ENCODE data around the gene KCNMA1. TPM values are rescaled to one million over a fixed set of nuclear protein-coding genes. Genes with fewer than 3 reads are reported as not detected.

KCNMA1 gene
- total RNA-seq, 4 donors from 2014 or later: 146 to 300 (median 265) TPM

- Histone ChIP-seq H3K27ac (replicated peaks in 1 of 4) (peak overlapping the region in 3 of 4 donors; percentile 60 to 68 (median 60)), H3K4me1 (peaks cover 0 to 67% (median 41%) of the 10 kb centered on the region in 4 donors), H3K4me3 (no peak overlapping the region), H3K9me3 (no peaks in the 10 kb centered on the region), H3K36me3 (no peaks in the 10 kb centered on the region), H3K27me3 (no peaks in the 10 kb centered on the region)
- TF ChIP-seq POLR2AphosphoS5 (IDR thresholded peaks at IDR 0.05) (no peak), CTCF (IDR thresholded peaks at IDR 0.05) (no peak), POLR2A (IDR thresholded peaks at IDR 0.05; ENCODE audit: low read depth) (no peak), EP300 (IDR thresholded peaks at IDR 0.05) (no peak)
- intact Hi-C loops (cut with DNase I): no loop called here
- 15% methylated on average over 2 of the region's 2 CpGs for WGBS
- DNase-seq (ENCODE audit: extremely low spot score): no peak
These were observed 328.1 kb downstream of the KCNMA1 start for GRCh38 chr10:77309509-77309908.

GRCh38 chr10:77309092-77309491 is 328.5 kb downstream of the KCNMA1 start:
- no peak overlapping the region for H3K4me3 ChIP-seq
- H3K4me1 ChIP-seq: peaks cover 0 to 67% (median 41%) of the 10 kb centered on the region in 4 donors
- H3K27me3 ChIP-seq: no peaks in the 10 kb centered on the region
- H3K36me3 ChIP-seq: no peaks in the 10 kb centered on the region
- no peak for DNase-seq (ENCODE audit: extremely low spot score)
- H3K27ac ChIP-seq (replicated peaks in 1 of 4): peak overlapping the region in 2 of 4 donors; percentile 60 to 68
- no peak for TF ChIP-seq EP300 (IDR thresholded peaks at IDR 0.05)
- TF ChIP-seq POLR2AphosphoS5 (IDR thresholded peaks at IDR 0.05): peak; percentile 22 to 27
- 43% methylated on average over 6 of the region's 6 CpGs for WGBS
- intact Hi-C loops (cut with DNase I): no loop called here
- no peaks in the 10 kb centered on the region for H3K9me3 ChIP-seq

GRCh38 chr10:77308084-77308732 is 329.4 kb downstream of the KCNMA1 start:
- Histone ChIP-seq H3K9me3 (no peaks in the 10 kb centered on the region), H3K27ac (replicated peaks in 1 of 4) (no peak overlapping the region), H3K4me1 (peaks cover 0 to 67% (median 39%) of the 10 kb centered on the region in 4 donors), H3K27me3 (no peaks in the 10 kb centered on the region), H3K36me3 (no peaks in the 10 kb centered on the region), H3K4me3 (no peak overlapping the region)
- intact Hi-C loops (cut with DNase I): no loop called here
- TF ChIP-seq POLR2AphosphoS5 (IDR thresholded peaks at IDR 0.05) (peak in 1 of 2 donors; percentile 42), EP300 (IDR thresholded peaks at IDR 0.05) (no peak)
- WGBS: 76% methylated on average over 3 of the region's 3 CpGs
- DNase-seq (ENCODE audit: extremely low spot score): no peak

- Histone ChIP-seq H3K36me3 (no peaks in the 10 kb centered on the region), H3K4me3 (no peak overlapping the region), H3K27me3 (no peaks in the 10 kb centered on the region), H3K4me1 (peaks cover 0 to 76% (median 40%) of the 10 kb centered on the region in 4 donors), H3K9me3 (no peaks in the 10 kb centered on the region), H3K27ac (replicated peaks in 1 of 4) (no peak overlapping the region)
- no peak for DNase-seq (ENCODE audit: extremely low spot score)
- 96% methylated on average over 4 of the region's 4 CpGs for WGBS
- intact Hi-C loops (cut with DNase I): no loop called here
- TF ChIP-seq POLR2AphosphoS5 (IDR thresholded peaks at IDR 0.05): no peak
- TF ChIP-seq POLR2A (IDR thresholded peaks at IDR 0.05; ENCODE audit: low read depth): no peak
- TF ChIP-seq EP300 (IDR thresholded peaks at IDR 0.05): no peak
- no peak for TF ChIP-seq CTCF (IDR thresholded peaks at IDR 0.05)
These were observed 330.9 kb downstream of the KCNMA1 start for GRCh38 chr10:77306666-77307065.

- no peak for DNase-seq (ENCODE audit: extremely low spot score)
- intact Hi-C loops (cut with DNase I): no loop called here
These were observed 331.7 kb downstream of the KCNMA1 start for GRCh38 chr10:77305650-77306632.

More at GRCh38 chr10:77305650-77306632, 331.7 kb downstream of the KCNMA1 start:
- no peak overlapping the region for H3K27ac ChIP-seq (replicated peaks in 1 of 4)
- no peak overlapping the region for H3K4me3 ChIP-seq
- TF ChIP-seq POLR2A (IDR thresholded peaks at IDR 0.05; ENCODE audit: low read depth): no peak
- no peak for TF ChIP-seq POLR2AphosphoS5 (IDR thresholded peaks at IDR 0.05)
- no peak for TF ChIP-seq CTCF (IDR thresholded peaks at IDR 0.05)
- no peak for TF ChIP-seq EP300 (IDR thresholded peaks at IDR 0.05)
- 78% methylated on average over 3 of the region's 3 CpGs for WGBS
- H3K27me3 ChIP-seq: no peaks in the 10 kb centered on the region
- H3K4me1 ChIP-seq: peaks cover 0 to 76% (median 40%) of the 10 kb centered on the region in 4 donors
- H3K9me3 ChIP-seq: no peaks in the 10 kb centered on the region
- H3K36me3 ChIP-seq: no peaks in the 10 kb centered on the region
